ENCODE data around the gene HES7. TPM values are rescaled to one million over a fixed set of nuclear protein-coding genes. Genes with fewer than 3 reads are reported as not detected.
A peak's percentile ranks its signal among the peaks of the same experiment; 100 is the strongest.

The HES7 gene
- total RNA-seq, 1 donor from 2014 or later = 1.2 TPM

DNA sequence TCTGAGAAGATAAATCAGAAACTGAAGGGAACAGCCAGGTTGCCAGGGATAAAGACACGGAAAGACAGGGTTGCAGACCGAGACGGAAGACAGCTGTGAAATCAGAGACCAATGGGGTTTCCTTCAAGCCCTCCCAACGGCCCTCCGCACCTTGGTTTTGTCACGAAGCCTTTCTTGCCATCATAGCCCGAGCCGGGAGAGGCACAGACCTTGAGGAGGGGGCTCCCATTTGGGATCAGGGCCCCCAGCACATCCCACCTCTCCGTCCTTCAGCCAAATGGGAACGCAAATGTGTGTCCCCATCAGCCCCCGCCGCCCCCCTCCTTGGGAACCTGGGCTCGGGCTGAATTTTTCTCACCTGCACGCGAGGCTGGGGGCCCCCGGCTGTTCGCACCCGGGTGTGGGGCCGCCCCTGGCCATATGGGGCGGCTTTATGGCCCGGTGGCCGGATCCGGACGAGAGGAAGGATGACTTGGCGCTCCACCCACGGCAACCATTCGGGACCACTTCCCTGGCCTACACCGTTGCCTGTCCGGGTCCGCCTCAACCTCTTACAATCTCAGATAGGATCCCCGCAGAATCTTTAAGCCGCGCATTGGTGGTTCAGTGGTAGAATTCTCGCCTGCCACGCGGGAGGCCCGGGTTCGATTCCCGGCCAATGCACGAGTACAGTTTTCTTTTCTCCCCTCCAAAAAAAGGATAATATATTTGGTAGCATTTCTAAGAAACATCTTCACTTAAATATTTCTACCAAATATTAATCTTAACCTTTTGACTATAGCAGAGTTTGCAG is 1.4 kb upstream of the HES7 start:
- no peak for FAIRE-seq
- peak; percentile 82 to 88 for DNase-seq (ENCODE audit: low spot score in 2 of 2)

DNA sequence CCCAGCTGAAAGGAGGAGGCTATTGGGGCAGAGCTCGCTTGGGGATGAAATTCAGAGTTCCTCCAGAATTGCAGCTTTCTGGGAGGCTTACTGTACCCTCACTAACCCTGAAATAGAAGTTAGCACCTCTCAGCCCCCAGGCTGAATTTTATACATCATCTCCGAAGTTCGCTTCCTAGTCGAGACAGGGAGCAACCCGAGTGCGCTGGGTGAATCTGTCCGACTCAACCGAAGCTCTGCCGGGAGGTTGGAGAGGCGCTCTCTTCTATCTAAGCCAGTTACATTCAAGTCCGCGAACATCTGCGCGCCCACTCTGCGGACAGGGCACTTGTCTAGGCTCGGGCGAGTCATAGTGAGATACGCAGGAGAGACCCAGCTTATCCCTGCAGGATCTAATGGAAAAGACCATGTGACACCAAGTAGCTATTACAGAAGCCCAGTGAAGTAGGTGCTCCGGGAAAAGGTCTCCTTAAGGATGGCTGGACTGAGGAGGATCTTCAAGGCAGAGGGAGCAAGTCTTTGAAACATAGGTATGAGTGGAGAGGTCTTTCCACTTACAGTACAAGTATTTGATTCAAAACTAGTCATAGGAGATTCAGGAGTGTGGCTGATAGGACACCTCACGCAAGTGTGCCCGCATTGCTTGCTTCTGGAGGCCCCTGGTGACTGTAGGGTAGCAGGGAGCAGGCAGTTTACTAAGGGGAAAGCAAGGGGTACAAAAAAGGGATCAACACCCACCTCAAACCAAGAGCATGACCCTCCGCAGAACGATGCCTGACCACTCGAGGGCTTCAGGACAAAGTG is 646 bp upstream of the HES7 start:
- FAIRE-seq = no peak
- DNase-seq (ENCODE audit: low spot score in 2 of 2) = no peak

DNA sequence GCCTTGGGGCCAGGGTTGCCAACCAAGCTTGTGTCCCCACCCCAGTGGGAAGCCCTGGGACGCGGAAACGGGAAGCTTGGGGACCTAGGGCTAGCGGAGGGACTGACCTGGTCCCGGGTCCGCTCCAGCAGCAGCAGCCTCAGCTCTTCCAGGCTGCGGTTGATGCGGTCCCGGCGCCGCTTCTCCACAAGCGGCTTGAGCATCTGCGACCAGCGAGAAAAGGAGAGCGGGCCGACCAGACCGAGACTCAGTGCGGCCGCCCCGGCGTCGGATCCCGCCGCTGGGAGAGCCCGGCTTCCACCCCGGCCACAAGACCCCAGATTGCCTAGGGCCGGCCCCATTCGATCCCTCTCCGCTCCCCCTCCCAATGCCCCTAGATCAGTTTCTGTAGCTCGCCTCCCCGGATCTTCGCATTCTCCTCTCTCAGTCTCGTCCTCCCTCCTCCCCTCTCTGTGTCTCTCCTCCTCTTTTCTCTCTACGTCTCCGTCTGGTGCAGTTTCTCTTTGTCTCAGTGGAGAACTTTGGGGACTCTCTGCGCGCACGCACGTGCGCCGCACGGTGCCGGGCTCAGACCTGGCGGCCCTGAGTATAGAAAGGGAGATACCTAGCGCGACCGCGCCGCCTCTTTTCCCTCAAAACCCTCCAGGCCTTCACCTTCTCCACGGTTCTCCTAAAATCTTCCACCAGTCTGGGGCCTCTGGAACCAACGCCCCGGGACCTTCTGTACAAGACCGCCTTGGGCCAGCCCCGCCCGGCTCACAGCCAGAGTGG is 797 bp downstream of the HES7 start:
- no peak for FAIRE-seq
- no peak for DNase-seq (ENCODE audit: low spot score in 2 of 2)

DNA sequence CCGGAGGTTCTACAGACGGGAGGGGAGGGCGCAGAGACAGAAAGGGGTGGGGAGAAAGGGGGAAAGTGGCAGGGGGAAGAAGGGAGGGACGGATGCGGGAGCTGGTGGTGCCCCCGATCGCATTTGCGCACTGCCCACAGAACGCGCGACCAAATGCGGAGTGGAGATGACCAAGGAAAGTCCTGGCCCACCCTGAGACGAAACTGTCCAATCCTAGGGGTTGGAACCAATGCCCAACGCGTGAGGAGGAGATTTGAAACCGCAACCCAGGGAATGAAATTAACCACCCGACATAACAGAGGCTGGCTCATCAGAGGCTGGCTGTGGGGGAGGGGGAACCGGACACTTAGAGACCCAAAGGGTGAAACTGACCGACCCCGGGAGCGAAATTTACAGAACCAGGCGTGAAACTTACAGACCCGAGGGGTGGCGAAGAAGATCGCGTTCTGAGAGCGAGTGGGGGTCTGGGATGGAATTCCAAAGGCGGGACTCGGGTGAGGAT is 1.4 kb downstream of the HES7 start:
- no peak for DNase-seq (ENCODE audit: low spot score in 2 of 2)
- no peak for FAIRE-seq

DNA sequence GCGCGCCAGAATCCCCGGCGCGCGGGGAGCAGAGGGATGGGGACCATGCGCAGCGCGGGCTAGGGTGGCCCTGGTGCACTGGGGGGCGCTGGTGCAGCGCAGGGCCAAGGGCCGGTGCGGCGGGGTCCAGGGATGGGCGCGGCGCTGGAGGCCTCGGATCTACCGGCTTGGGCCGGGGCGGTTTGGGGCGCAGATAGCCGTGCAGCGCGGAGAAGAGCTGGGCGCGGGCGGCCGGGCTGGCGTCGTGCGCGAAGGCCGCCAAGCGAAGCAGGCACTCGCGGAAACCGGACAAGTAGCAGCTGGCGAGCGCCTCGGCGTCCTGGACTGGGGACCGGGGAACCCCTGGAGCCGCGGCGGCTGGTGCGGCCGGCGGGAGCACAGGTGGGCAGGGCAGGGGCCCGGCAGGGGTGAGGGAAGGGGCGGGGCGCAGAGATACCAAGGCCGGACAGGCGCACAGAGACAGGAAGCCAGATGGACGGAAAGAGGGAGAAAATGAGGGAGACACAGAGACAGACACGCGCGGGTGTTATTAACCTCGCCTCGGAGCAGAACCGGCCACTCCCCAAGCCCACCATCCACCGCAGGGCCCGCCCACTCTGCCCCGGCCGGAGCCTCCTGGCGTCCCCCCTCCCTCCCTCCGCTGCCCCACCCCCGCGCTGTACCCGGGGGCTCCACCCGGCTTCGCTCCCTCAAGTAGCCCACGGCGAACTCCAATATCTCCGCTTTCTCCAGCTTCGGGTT is 2.1 kb downstream of the HES7 start:
- DNase-seq (ENCODE audit: low spot score in 2 of 2) (peak; percentile 65 to 77), FAIRE-seq (no peak)

DNA sequence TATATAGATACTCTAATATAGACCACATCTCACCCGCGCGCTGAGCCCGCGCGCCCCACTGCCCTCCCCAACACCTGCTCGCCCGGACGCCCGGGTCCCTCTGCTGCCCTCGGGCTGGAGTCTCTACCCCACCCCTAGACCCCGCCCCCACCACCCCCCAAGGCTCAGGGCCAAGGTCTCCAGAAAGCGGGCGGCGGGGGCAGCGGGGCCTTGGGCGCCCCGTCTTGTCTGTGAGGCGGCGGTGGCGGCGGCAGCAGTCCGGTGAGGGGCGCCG is 2.6 kb downstream of the HES7 start:
- FAIRE-seq = no peak

DNA sequence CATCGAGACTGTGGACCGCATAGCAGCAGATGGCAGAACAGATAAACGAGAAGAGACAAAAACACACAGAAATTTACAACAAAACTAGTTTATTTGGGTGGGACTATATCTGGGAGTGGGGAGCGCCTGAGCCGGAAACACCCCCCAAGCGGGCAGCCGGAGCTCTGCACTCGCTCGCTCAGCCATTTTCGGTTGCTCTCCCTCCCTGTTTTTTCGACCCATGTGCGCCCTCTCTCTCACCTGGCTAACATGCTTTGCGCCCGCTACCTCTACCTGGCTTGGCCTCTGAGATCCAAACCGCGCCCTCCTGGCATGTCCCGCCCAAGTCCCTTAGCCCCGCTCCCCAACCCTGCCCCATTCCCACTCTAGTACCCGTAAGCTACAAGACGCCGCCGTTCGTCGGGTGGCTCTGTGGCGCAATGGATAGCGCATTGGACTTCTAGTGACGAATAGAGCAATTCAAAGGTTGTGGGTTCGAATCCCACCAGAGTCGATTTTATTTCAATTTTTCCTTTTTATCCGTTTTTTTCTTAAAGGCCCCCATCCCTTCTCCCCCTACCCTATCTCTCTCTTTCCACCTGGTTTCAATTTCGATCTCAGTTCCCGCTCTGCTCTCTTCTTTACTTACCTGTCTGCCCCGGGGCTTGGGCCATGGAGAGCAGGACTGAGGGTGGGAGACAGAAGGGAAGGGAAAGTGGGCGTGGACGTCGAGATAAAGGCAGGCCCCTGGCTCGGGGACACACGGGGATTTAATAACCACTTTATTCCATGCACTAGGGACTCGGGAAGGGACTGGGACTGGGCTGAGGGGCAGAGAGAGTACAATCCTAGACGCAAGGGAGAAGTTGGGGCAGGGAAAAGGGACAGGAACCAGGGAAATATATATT is 3.1 kb downstream of the HES7 start:
- no peak for FAIRE-seq

More for the DNA sequence above, 2.6 kb downstream of the HES7 start:
- no peak for DNase-seq (ENCODE audit: low spot score in 2 of 2)

DNA sequence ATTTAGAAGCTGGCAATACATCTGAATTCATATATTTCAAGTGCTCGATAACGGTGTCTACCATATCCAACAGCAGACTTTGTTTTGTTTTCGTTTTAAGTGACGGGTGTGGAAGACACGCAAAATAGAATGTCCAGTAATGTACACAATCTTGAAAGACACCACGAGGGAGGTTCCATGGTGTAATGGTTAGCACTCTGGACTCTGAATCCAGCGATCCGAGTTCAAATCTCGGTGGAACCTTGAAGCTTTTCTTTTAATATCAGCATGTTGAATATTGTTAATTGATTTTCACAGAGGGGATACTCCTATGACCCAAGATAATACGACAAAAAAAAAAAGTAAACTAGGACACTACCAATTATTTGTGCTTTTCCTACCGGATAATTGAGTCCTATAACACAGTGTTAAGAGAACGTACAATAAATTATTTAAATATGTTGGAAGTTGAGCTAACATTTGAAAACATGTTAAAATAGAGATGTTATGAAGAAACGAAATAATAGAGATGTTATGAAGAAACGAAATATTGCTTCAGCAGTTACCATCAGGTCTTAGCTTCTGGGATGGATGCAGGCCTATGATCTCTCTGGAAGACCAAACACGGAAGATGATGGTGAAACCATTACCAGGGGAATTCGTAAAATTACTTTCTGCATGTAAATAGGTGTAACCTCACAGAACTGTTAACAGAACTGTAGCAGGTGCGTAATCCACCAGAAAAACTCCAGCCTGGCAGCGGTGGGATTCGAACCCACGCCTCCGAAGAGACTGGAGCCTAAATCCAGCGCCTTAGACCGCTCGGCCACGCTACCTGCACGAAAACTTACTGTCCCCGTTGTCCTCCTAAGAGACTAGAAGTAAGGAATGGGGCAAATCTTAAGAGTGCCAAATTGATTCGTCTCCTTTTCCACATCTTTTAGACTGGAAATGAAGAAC is 4.1 kb downstream of the HES7 start:
- DNase-seq (ENCODE audit: low spot score in 2 of 2) = peak in 1 of 2 donors; percentile 71
- peak; percentile 87 for FAIRE-seq

More for the DNA sequence above, 3.1 kb downstream of the HES7 start:
- DNase-seq (ENCODE audit: low spot score in 2 of 2) = peak in 1 of 2 donors; percentile 68

DNA sequence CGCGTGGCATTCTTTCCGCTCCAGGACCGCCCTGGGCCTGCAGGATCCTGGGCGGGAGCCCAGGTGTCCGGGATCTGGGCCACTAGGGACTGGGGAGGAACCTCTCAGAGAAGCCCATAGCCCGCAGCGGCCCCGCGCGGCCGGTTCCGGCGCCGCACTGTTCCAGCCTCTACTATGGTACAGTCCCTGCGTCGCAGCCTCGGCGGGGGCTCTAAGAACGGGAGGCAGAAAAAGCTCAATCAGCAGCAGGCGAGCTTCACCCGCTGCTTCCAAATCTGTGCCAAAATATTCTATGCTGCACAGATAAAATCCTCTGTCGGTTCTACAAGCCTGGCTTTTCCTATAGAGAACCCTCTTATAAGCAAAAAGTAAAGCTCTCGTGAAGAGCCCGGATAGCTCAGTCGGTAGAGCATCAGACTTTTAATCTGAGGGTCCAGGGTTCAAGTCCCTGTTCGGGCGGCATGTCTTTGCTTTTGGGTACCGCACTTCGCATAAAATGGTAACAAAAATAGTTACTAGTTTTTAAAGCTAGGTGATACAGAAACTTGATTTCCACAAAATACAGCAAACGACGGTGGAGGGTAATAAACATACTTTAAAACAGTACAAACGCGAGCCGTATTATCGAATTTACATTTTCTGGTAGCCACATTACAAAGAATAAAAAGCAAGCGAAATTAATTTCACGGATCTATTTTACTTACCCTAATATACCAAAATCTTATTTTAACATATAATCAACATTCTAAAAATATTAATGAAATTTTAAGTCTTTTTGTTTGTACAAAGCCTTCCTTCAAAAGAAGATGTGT is 4.9 kb downstream of the HES7 start:
- FAIRE-seq = peak; percentile 59
- DNase-seq (ENCODE audit: low spot score in 2 of 2) = peak; percentile 87 to 91

DNA sequence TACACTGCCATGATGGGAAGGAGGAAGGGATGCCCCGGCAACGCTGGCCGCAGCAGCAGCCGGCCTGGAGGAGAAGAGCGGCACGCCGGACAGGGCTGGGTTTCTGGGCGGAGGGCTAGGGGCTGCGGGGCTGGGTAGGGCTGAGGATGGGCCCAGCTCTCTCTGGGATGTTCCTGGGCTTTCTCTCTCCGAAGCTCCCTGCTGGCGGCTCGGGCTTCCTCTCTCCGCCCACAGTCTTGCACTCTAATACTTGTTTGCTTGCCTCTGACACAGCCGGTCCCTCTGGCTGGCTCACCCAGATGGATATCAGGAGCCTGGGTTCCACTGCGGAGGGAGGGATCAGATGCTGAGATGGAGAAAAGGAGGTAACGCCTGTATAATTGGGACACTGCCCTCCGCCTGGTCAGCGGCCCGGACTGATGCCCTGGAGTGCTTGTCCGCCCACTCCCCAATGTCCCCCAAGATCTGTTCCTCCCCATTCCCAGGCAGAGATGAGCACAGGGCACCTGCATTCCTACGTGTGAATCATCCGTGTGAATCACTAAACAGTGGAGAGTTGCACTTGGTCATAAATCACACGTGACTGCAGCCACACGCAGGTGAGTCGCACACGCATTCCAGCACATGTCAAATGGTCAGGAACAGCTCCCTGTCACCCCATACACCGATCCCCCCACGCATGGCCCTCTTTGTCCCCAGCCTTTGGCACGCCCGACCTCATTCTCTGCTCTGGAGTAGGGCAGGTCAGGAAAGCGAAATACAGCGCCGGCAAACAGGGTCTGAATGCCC is 5.7 kb downstream of the HES7 start, which contains the start of gene ALOXE3:
TSS of gene ALOXE3 (minus strand) at position 535 of the 789 bp plus-strand sequence. CDS start at position 11, 524 bp downstream.
- FAIRE-seq = no peak
- DNase-seq (ENCODE audit: low spot score in 2 of 2) = no peak

DNA sequence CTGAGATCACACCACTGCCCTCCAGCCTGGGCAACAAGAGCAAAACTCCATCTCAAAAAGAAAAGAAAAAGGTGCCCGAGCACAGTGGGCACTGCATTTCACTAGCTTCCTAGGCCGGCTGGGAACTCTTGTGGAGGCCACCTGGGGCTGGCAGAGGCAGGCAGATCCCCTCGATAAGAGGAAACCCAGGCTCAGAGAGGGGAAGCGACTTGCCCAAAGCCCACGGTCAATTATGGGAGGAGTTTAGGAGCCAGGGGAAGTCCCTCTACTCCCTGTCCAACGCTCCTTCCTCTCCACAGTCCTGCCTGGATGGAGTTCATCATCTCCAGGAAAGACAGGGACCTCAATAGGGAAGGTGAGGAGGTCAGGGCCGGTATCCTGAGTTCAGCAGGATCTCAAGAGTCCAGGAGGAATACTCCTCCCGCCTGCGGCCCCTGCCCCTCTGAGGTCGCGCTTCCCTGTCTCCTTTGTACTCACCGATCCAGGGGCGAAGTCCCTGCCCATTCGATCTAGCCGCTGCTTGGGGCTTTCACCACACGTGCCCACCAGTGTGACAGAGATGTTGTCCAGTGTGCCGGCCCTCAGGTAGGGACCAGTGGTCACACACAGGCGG is 6.4 kb downstream of the HES7 start:
- no peak for DNase-seq (ENCODE audit: low spot score in 2 of 2)
- FAIRE-seq = no peak

DNA sequence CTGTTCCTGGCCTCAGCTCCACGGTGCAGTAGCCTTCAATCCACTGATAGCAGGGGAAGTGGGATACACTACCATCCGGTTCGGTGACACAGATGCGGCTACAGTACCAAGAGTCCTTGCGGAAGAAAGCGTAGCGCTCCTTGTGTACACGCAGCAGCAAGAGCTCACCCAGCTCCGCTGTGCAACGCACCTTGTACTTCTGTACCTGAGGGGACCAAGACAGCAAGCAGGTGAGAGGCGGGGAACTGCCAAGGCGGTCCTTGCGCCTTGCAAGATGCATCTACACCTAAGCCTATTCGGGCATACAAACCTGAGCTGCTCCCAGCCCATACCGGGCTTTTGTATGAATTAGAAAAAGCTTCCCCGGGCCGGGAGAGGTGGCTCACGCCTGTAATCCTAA is 7.1 kb downstream of the HES7 start:
- FAIRE-seq (no peak), DNase-seq (ENCODE audit: low spot score in 2 of 2) (no peak)

DNA sequence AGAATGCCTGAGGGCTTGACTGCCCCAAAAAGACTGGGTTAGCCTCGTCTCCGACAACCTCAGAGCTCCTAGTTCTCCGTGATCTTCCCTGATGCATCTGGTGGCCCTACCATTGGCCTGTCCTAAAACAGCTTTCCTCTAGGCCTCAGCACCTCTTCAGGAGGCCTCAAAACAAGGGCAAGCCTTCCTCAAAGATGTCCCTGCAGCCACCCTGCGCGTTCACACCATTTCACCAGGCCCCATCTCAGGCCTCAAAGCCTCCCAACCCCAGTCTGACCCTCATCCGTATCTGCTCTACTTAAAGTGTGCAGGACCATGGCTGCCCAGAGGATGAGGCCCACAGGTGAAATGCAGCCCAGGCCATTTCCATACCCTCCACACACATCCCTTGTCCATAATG is 13.0 kb downstream of the HES7 start:
- no peak for DNase-seq (ENCODE audit: low spot score in 2 of 2)
- no peak for FAIRE-seq

DNA sequence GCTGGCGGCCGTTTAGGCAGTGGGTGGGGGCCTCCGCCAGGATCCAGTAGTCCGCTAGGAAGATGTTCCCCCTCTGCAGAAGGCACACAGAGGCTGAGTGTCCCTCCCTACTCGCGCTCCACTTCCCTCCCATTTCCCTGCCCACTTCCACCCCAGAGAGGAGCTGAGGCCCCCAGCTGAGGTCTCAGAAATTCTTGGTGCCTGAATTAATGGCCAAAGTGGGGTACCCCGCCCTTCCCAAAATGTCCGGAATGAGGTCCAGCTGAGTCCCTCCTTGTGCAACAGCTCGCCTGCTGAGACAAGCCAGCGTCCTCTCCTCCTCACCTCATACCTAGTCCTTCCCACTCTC is 13.5 kb downstream of the HES7 start:
- no peak for FAIRE-seq
- no peak for DNase-seq (ENCODE audit: low spot score in 2 of 2)

DNA sequence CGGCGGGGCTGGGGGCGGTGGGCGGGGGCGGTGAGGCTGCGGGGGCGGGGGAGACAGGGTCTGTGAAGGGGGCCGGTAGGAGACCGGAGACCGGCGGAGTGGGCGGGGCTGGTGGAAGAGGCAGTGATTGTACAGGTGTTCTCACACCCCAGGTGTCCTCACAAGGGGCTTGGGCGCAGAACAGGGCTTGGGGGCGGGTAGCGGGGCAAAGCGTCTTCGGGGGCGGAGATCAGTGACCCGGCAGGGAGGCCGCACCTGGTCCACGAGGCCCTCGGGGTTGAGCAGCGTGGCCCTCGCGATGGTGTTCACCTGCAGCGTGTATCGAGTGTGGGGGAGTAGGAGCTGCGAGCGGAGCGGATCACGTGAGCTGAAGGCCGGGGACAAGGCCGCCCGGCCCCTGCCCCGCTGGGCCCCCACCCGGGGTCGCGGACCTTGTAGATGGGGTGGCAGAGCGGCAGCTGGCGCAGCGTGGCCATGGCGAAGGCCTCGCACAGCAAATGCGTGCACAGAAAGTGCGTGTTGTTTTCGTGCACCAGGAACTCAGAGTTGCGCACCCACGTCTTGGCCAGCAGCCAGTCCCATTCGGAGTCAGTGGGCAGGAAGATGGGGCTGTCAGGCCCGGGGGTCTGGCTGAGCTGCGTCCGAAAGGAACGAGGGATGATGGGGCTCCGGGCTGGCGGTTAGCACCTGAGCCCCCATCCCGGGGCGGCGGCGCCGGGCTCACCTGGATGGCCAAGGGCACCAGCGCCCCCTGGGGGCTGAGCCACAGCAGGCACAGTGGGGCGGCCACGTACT is 14.0 kb downstream of the HES7 start:
- FAIRE-seq = no peak
- DNase-seq (ENCODE audit: low spot score in 2 of 2) = peak; percentile 46 to 69
